GM12865 (cell line): ENCODE measurements around the gene WDR27.

Experiments used
- DNase-seq: peaks from one replicate; pipeline ENCODE4 v3.0.0; 2010; ENCODE audit warnings: low read depth
- H3K4me3 ChIP-seq: 2 replicates; pipeline ENCODE4 v1.5.1; 2011; ENCODE audit warnings: mild to moderate bottlenecking, low read depth, low read length, control low read depth
- TF ChIP-seq, protein P1 (sequence below): IDR thresholded peaks from 2 replicates; pipeline ENCODE4 v1.5.1; 2011; ENCODE audit warnings: low read length, control low read depth, low read depth, inconsistent platforms; ENCODE audit not compliant: insufficient read depth; ENCODE audit errors: missing control alignments

The WDR27 gene

GRCh38 chr6:169626649-169627048 lies 75.2 kb downstream of the WDR27 start:
- DNase-seq = no peak
- no peak overlapping the region for H3K4me3 ChIP-seq

GRCh38 chr6:169626169-169626568 lies 75.7 kb downstream of the WDR27 start:
- DNase-seq = no peak
- TF ChIP-seq, protein P1, sequence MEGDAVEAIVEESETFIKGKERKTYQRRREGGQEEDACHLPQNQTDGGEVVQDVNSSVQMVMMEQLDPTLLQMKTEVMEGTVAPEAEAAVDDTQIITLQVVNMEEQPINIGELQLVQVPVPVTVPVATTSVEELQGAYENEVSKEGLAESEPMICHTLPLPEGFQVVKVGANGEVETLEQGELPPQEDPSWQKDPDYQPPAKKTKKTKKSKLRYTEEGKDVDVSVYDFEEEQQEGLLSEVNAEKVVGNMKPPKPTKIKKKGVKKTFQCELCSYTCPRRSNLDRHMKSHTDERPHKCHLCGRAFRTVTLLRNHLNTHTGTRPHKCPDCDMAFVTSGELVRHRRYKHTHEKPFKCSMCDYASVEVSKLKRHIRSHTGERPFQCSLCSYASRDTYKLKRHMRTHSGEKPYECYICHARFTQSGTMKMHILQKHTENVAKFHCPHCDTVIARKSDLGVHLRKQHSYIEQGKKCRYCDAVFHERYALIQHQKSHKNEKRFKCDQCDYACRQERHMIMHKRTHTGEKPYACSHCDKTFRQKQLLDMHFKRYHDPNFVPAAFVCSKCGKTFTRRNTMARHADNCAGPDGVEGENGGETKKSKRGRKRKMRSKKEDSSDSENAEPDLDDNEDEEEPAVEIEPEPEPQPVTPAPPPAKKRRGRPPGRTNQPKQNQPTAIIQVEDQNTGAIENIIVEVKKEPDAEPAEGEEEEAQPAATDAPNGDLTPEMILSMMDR = no peak
- no peak overlapping the region for H3K4me3 ChIP-seq

More at GRCh38 chr6:169626649-169627048, 75.2 kb downstream of the WDR27 start:
- TF ChIP-seq, protein P1 = no peak

- TF ChIP-seq, protein P1 = no peak
- no peak overlapping the region for H3K4me3 ChIP-seq
- DNase-seq = no peak
Measured at GRCh38 chr6:169625376-169625775, 76.5 kb downstream of the WDR27 start.

- H3K4me3 ChIP-seq = no peak overlapping the region
- DNase-seq = no peak
- TF ChIP-seq, protein P1 = no peak
Measured at GRCh38 chr6:169624785-169625184, 77.0 kb downstream of the WDR27 start.

- H3K4me3 ChIP-seq = no peak overlapping the region
- no peak for DNase-seq
- TF ChIP-seq, protein P1 = no peak
Measured at GRCh38 chr6:169623975-169624374, 77.9 kb downstream of the WDR27 start.

- TF ChIP-seq, protein P1 = no peak
- H3K4me3 ChIP-seq = no peak overlapping the region
- DNase-seq = no peak
Measured at GRCh38 chr6:169623343-169623742, 78.5 kb downstream of the WDR27 start.

DNA sequence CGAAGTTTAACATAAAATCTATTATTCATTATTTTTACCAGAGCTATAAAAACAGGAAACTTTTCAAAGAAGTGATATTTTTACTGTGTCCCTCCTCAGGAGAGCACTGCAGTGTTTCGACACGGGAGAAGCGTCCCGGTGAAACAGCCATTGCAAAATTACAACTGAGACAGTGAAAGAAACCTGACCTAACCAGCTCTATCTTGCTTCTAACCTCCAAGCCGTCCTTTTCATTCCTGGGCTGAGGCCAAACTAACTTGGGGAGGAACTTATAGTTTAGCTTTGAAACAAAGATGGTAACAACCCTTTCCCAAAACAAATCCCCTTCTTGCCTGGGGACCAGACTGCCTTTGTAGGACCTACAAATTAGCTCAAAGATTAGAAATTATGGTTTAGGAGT lies 79.2 kb downstream of the WDR27 start:
- no peak for DNase-seq
- no peak overlapping the region for H3K4me3 ChIP-seq
- TF ChIP-seq, protein P1 = no peak
